A673 (cell line): Measurements from ENCODE around the gene ITIH2.
"Not testable (repeated sequence)": the region's sequence is repeated elsewhere in the genome, so short reads cannot be mapped to it uniquely, and the experiment has no call there.

Experiments used
- EZH2 ChIP-seq: fragments of 200-600 bp; sonication (generic); IDR thresholded peaks from 2 replicates; pipeline ENCODE4 v1.6.1; 2017; ENCODE audit warnings: borderline replicate concordance, low read depth, mild to moderate bottlenecking, mixed read lengths, antibody characterized with exemption, low read length; ENCODE audit not compliant: poor library complexity, severe bottlenecking
- TF ChIP-seq, protein P1 (sequence below): fragments of 300-800, 200-600 bp; sonication (generic); conservative IDR thresholded peaks from 2 replicates; pipeline ENCODE4 v1.5.1; 2017; ENCODE audit warnings: low read depth, mild to moderate bottlenecking, antibody characterized with exemption, low read length, moderate library complexity, mixed read lengths

GRCh38 chr10:7690885-7691597 is 12.1 kb upstream of the ITIH2 start:
- TF ChIP-seq, protein P1, sequence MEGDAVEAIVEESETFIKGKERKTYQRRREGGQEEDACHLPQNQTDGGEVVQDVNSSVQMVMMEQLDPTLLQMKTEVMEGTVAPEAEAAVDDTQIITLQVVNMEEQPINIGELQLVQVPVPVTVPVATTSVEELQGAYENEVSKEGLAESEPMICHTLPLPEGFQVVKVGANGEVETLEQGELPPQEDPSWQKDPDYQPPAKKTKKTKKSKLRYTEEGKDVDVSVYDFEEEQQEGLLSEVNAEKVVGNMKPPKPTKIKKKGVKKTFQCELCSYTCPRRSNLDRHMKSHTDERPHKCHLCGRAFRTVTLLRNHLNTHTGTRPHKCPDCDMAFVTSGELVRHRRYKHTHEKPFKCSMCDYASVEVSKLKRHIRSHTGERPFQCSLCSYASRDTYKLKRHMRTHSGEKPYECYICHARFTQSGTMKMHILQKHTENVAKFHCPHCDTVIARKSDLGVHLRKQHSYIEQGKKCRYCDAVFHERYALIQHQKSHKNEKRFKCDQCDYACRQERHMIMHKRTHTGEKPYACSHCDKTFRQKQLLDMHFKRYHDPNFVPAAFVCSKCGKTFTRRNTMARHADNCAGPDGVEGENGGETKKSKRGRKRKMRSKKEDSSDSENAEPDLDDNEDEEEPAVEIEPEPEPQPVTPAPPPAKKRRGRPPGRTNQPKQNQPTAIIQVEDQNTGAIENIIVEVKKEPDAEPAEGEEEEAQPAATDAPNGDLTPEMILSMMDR: not testable (repeated sequence)
- not testable (repeated sequence) for TF ChIP-seq EZH2
